ENCODE data around the gene TNFAIP2. TPM values are rescaled to one million over a fixed set of nuclear protein-coding genes. Genes with fewer than 3 reads are reported as not detected.

TNFAIP2 gene
- total and polyA plus RNA-seq, 9 of the 15 experiments (the other 6 are each of a cell fraction or from before 2014, with no cell fraction given), result 22.6 to 68.6 (median 44.6) TPM

GRCh38 chr14:103155826-103156394 lies 32.6 kb downstream of the TNFAIP2 start (continued):
- TF ChIP-seq MGA (IDR thresholded peaks at IDR 0.05) (no peak), RAD21 (CRISPR knock-in tag; conservative IDR thresholded peaks at IDR 0.05 in 1 of 2, IDR thresholded peaks at IDR 0.05 in 1 of 2) (no peak)

All from K562 (cell line).